IMR-90 (cell line): Measurements from ENCODE around the gene MYO1A. TPM values are rescaled to one million over a fixed set of nuclear protein-coding genes. Genes with fewer than 3 reads are reported as not detected.

Source experiments
- ATAC-seq: fragments of 200-7000 bp; cut with Tn5 transposase; 2 replicates; pipeline ENCODE4 v1.9.1; 2020; ENCODE audit warnings: low read depth, mild to moderate bottlenecking, moderate library complexity
- BruUV-seq: library from RNA; stranded (reverse); fragments of 400-500 nt; replicated peaks from 2 replicates; lab custom pipeline; 2021; lab: Mats Ljungman, UMichigan
- CTCF ChIA-PET: fragments of 300-600 bp; formaldehyde crosslinking; extraction: SDS; loops from one replicate; lab custom pipeline; 2021; ENCODE audit warnings: antibody characterized with exemption; lab: Yijun Ruan, JAX
- POLR2A ChIA-PET: fragments of 300-600 bp; sonication (Branson Sonifier 250); formaldehyde crosslinking; loops from one replicate; lab custom pipeline; 2022; ENCODE audit warnings: antibody characterized with exemption; ENCODE audit not compliant: unreplicated experiment; lab: Charles Lee
- DNase-seq: peaks from one replicate; pipeline ENCODE4 v3.0.0; 2013
- H2AFZ ChIP-seq: replicated peaks from 2 replicates; pipeline ENCODE3; 2013; ENCODE audit warnings: low read length, mild to moderate bottlenecking; ENCODE audit not compliant: poor library complexity
- H2AK5ac ChIP-seq: 2 replicates; pipeline ENCODE4 v1.6.1; 2013; ENCODE audit warnings: low read depth, low read length, inconsistent platforms
- H2AK9ac ChIP-seq: replicated peaks from 2 replicates; pipeline ENCODE3; 2013; ENCODE audit warnings: mild to moderate bottlenecking, low read depth, low read length, moderate library complexity; ENCODE audit not compliant: poor library complexity
- H2BK120ac ChIP-seq: 2 replicates; pipeline ENCODE4 v1.6.1; 2013; ENCODE audit warnings: low read depth, low read length, inconsistent platforms
- H2BK15ac ChIP-seq: 3 replicates; pipeline ENCODE4 v1.6.1; 2013; ENCODE audit warnings: low read depth, low read length, inconsistent platforms
- H2BK20ac ChIP-seq: 2 replicates; pipeline ENCODE4 v1.6.1; 2013; ENCODE audit warnings: low read depth, mild to moderate bottlenecking, inconsistent platforms, low read length, moderate library complexity
- H2BK5ac ChIP-seq: 2 replicates; pipeline ENCODE4 v1.6.1; 2013; ENCODE audit warnings: mild to moderate bottlenecking, low read depth, low read length, inconsistent platforms; ENCODE audit not compliant: poor library complexity, severe bottlenecking
- H3K14ac ChIP-seq: replicated peaks from 2 replicates; pipeline ENCODE4 v1.6.1; 2013; ENCODE audit warnings: low read depth, low read length, inconsistent platforms
- H3K18ac ChIP-seq: 2 replicates; pipeline ENCODE4 v1.6.1; 2013; ENCODE audit warnings: low read depth, low read length, control low read depth
- H3K23ac ChIP-seq: 2 replicates; pipeline ENCODE4 v1.6.1; 2013; ENCODE audit warnings: low read depth, low read length, inconsistent platforms
- H3K27ac ChIP-seq: 2 replicates; pipeline ENCODE4 v1.5.1; 2013; ENCODE audit warnings: mild to moderate bottlenecking, control low read depth, low read length; ENCODE audit not compliant: insufficient read depth
- H3K27me3 ChIP-seq: 2 replicates; pipeline ENCODE4 v1.6.1; 2013; ENCODE audit warnings: low read length; ENCODE audit not compliant: control insufficient read depth, insufficient read depth
- H3K36me3 ChIP-seq: 2 replicates; pipeline ENCODE4 v1.6.1; 2013; ENCODE audit warnings: low read length, mixed read lengths; ENCODE audit not compliant: control insufficient read depth, insufficient read depth
- H3K4ac ChIP-seq: 2 replicates; pipeline ENCODE4 v1.6.1; 2013; ENCODE audit warnings: low read depth, low read length, inconsistent platforms
- H3K4me1 ChIP-seq: 2 replicates; pipeline ENCODE4 v1.6.1; 2013; ENCODE audit warnings: low read length, mixed read lengths; ENCODE audit not compliant: control insufficient read depth, insufficient read depth
- H3K4me2 ChIP-seq: 2 replicates; pipeline ENCODE4 v1.6.1; 2013; ENCODE audit warnings: low read depth, mild to moderate bottlenecking, control low read depth, low read length, moderate library complexity
- H3K4me3 ChIP-seq: 2 replicates; pipeline ENCODE4 v1.5.1; 2013; ENCODE audit warnings: low read depth, mild to moderate bottlenecking, control low read depth, low read length, moderate library complexity; ENCODE audit not compliant: insufficient read depth
- H3K56ac ChIP-seq: 2 replicates; pipeline ENCODE4 v1.6.1; 2013; ENCODE audit warnings: low read length, inconsistent platforms; ENCODE audit not compliant: insufficient read depth; ENCODE audit errors: extremely low read depth
- H3K79me1 ChIP-seq, 2 experiments: 2 replicates each; pipeline ENCODE4 v1.6.1; 2013; ENCODE audit warnings: low read length in 2 of 2, inconsistent platforms in 1 of 2, low read depth in 1 of 2
- H3K9ac ChIP-seq: 2 replicates; pipeline ENCODE4 v1.6.1; 2013; ENCODE audit warnings: low read depth, low read length, control low read depth
- H3K9me1 ChIP-seq: 2 replicates; pipeline ENCODE4 v1.6.1; 2013; ENCODE audit warnings: low read length, inconsistent platforms; ENCODE audit not compliant: insufficient read depth
- H3K9me3 ChIP-seq: 2 replicates; pipeline ENCODE4 v1.6.1; 2013; ENCODE audit warnings: low read length; ENCODE audit not compliant: control insufficient read depth, insufficient read depth
- H4K20me1 ChIP-seq: 2 replicates; pipeline ENCODE4 v1.6.1; 2013; ENCODE audit warnings: low read length, inconsistent platforms; ENCODE audit not compliant: insufficient read depth
- H4K5ac ChIP-seq: 2 replicates; pipeline ENCODE4 v1.6.1; 2013; ENCODE audit warnings: mild to moderate bottlenecking, low read depth, low read length, control low read depth
- H4K8ac ChIP-seq, 2 experiments: 2 replicates each; pipeline ENCODE4 v1.6.1; 2013; ENCODE audit warnings: low read depth in 2 of 2, low read length in 2 of 2, control low read depth in 1 of 2, inconsistent platforms in 1 of 2
- H4K91ac ChIP-seq: 2 replicates; pipeline ENCODE4 v1.6.1; 2013; ENCODE audit warnings: low read depth, low read length, inconsistent platforms; ENCODE audit not compliant: insufficient read depth
- CTCF ChIP-seq: conservative IDR thresholded peaks from 2 replicates; pipeline ENCODE4 v1.5.1; 2012; ENCODE audit warnings: mild to moderate bottlenecking, low read depth, low read length, improper control_type of control experiment
- FOS ChIP-seq: fragments of 150-350 bp; IDR thresholded peaks from 2 replicates; pipeline ENCODE4 v1.6.1; 2016; ENCODE audit warnings: low read depth, low read length
- MAFK ChIP-seq: IDR thresholded peaks from 2 replicates; pipeline ENCODE4 v1.6.1; 2012; ENCODE audit warnings: low read depth, low read length, improper control_type of control experiment
- MAZ ChIP-seq: IDR thresholded peaks from 2 replicates; pipeline ENCODE4 v1.6.1; 2012; ENCODE audit warnings: low read depth, mild to moderate bottlenecking, low read length, improper control_type of control experiment, moderate library complexity, borderline replicate concordance
- POLR2A ChIP-seq: IDR thresholded peaks from 2 replicates; pipeline ENCODE4 v1.6.1; 2012; ENCODE audit warnings: mild to moderate bottlenecking, low read depth, low read length
- RCOR1 ChIP-seq: IDR thresholded peaks from 2 replicates; pipeline ENCODE4 v1.6.1; 2012; ENCODE audit warnings: mild to moderate bottlenecking, low read length, improper control_type of control experiment; ENCODE audit not compliant: insufficient replicate concordance
- SMC3 ChIP-seq: fragments of 150-350 bp; IDR thresholded peaks from 2 replicates; pipeline ENCODE4 v1.6.1; 2016; ENCODE audit warnings: low read depth, mild to moderate bottlenecking, antibody characterized with exemption, low read length, moderate library complexity
- USF2 ChIP-seq: fragments of 150-350 bp; IDR thresholded peaks from 2 replicates; pipeline ENCODE4 v1.6.1; 2017; ENCODE audit warnings: mild to moderate bottlenecking, antibody characterized with exemption, low read length, low read depth
- WGBS, 2 experiments: methylation state at CpG; one replicate each; pipeline versions ENCODE4 v1.1.5 to v1.1.7; 2013; ENCODE audit warnings: missing lambda C conversion rate in 2 of 2; ENCODE audit not compliant: insufficient read length in 1 of 2; ENCODE audit errors: extremely low coverage in 2 of 2; 5-methylcytosine and 5-hydroxymethylcytosine counted together
- dilution Hi-C: fragments of 300-500 bp; cut with HindIII; formaldehyde crosslinking; loops from one replicate; pipeline ENCODE4 v1.14.3; 2018; ENCODE audit warnings: low sequenced_read_pairs; ENCODE audit not compliant: unreplicated experiment
- in situ Hi-C: fragments of 300-500 bp; cut with MboI; formaldehyde crosslinking; loops from 3 replicates; pipeline ENCODE4 v1.14.3; 2019; ENCODE audit warnings: low sequenced_read_pairs, inconsistent platforms, mixed read lengths
- intact Hi-C: fragments of 100-400 bp; cut with micrococcal nuclease; formaldehyde crosslinking; loops from 2 replicates; pipeline ENCODE4 v1.10.0; 2022
- polyA plus RNA-seq, 3 experiments: library from polyadenylated mRNA; depleted of rRNA; stranded (reverse); fragments of >200 nt; gene quantifications; 2 replicates each; pipeline ENCODE4 v1.2.3, GENCODE V29; 2012; ENCODE audit warnings: low replicate concordance in 1 of 3
- total RNA-seq: library from RNA; depleted of rRNA; stranded (reverse); fragments of >200 nt; gene quantifications from 2 replicates; pipeline ENCODE4 v1.2.3, GENCODE V29; 2012

The MYO1A gene
- total and polyA plus RNA-seq, 2 of the 4 experiments (the other 2 are of a cell fraction), result under 0.01 TPM; not detected in 1

- no TSS peak for BruUV-seq
- H4K5ac ChIP-seq, result peak overlapping the region; percentile 96
- H3K9ac ChIP-seq, result peak overlapping the region; percentile 96
- H2AK5ac ChIP-seq, result peak overlapping the region; percentile 100
- ATAC-seq, result peak; percentile 44
- H3K27ac ChIP-seq, result peak overlapping the region; percentile 98
- H3K4me1 ChIP-seq, result peaks cover 24% of the 10 kb centered on the region
- peak overlapping the region; percentile 98 to 99 for H4K8ac ChIP-seq
- no peaks in the 10 kb centered on the region for H3K27me3 ChIP-seq
- peak overlapping the region; percentile 100 for H3K14ac ChIP-seq
- in situ Hi-C loops (no loop called here), dilution Hi-C loops (no loop called here), intact Hi-C loops (loop anchor here (1.0 to 2.0 kb wide), 2 partner anchors 15 to 23 kb away; partner anchors contain the start of gene STAT6)
- no peaks in the 10 kb centered on the region for H3K9me3 ChIP-seq
- peaks cover 25% of the 10 kb centered on the region for H3K36me3 ChIP-seq
- H2BK120ac ChIP-seq, result peak overlapping the region; percentile 95
- H3K56ac ChIP-seq, result peak overlapping the region; percentile 99
- POLR2A ChIA-PET, result interaction anchor here (1.0 to 1.6 kb wide), 2 partner anchors 9 to 10 kb away, joined by 5 to 9 read pairs; partner anchors contain the start of gene NEMP1
- H3K79me1 ChIP-seq, result peaks cover 5 to 44% of the 10 kb centered on the region in 2 experiments; a peak in 3 of 4 replicates
- DNase-seq, result peak; percentile 98
- peak overlapping the region; percentile 92 for H3K4me2 ChIP-seq
- peak overlapping the region; percentile 100 for H3K4ac ChIP-seq
- H2BK5ac ChIP-seq, result peak overlapping the region; percentile 96
- 2% methylated on average over 9 of the region's 37 CpGs; no CpG with 5 or more reads in 1 of the 2 experiments for WGBS, 2 experiments
- peak overlapping the region; percentile 88 for H2AFZ ChIP-seq
- TF ChIP-seq USF2 (no peak), POLR2A (peak; percentile 91), CTCF (no peak), MAFK (no peak), FOS (peak; percentile 57), MAZ (peak; percentile 97), RCOR1 (no peak), SMC3 (0 out of 2 replicates have a peak, but pooled peaks have one; percentile 1)
- H3K9me1 ChIP-seq, result peaks cover 6% of the 10 kb centered on the region
- peak overlapping the region; percentile 59 for H3K4me3 ChIP-seq
- peak overlapping the region; percentile 98 for H4K91ac ChIP-seq
- peak overlapping the region; percentile 99 for H2BK15ac ChIP-seq
- H2BK20ac ChIP-seq, result peak overlapping the region; percentile 64
- CTCF ChIA-PET, result interaction anchor here (1.0 kb wide), 1 partner anchor 60 kb away, joined by 3 read pairs; no protein-coding TSS in a partner anchor
- H3K23ac ChIP-seq, result peak overlapping the region; percentile 100
- H2AK9ac ChIP-seq, result peak overlapping the region; percentile 100
- H4K20me1 ChIP-seq, result peaks cover 36% of the 10 kb centered on the region
- peak overlapping the region; percentile 96 for H3K18ac ChIP-seq
Observed at GRCh38 chr12:57087691-57088353, 37.9 kb upstream of the MYO1A start.
